ENCODE data around the gene SMIM27.
"Not testable (repeated sequence)": the region's sequence is repeated elsewhere in the genome, so short reads cannot be mapped to it uniquely, and the experiment has no call there.

SMIM27 gene

DNA sequence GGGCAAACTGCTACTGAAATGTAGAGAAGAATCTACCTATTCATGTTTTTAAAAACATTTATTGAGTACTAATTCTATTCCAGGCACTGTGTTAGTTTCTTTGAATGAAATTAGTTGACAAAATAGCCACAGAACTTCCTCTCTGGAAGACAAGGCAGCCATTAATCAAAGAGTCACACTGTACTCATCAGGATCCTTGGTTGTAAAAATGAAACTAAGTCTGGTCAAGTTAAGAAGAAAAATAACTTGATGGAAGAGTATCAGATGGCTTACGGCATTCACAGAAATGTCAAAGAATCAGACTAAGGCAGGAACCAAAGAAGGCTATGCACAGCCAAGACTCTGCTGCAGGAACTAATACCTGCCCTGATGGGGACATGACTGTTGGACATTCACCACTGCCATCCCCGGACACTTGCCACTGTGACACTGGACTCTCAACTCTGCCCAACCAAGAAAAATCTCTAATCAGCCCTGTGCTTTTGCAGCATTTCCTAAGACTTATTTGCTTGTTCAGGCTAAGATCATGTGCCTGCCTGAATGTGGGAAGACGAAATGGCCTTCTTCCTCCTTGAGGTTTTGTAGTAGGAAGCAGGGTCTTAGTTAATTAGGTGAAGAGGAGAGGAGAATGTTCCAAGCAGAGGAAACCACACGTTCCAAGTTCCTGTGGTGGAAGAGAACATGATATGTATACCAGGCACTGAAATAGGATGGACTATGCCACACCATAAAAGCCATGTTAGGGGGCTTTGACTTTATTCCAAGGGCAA, 44.2 kb downstream of the SMIM27 start:
- Histone ChIP-seq H3K9ac (ENCODE audit: low read length in 2 of 2) (no peak overlapping the region), H3K9me3 (ENCODE audit: control insufficient read depth in 2 of 2, low read length in 2 of 2) (no peaks in the 10 kb centered on the region), H3K27me3 (ENCODE audit: control insufficient read depth in 1 of 2, insufficient read depth in 2 of 2, low read length in 2 of 2) (no peaks in the 10 kb centered on the region), H3K27ac (ENCODE audit: low read length) (no peak overlapping the region), H3K4me1 (ENCODE audit: control insufficient read depth, insufficient read depth, low read length) (no peaks in the 10 kb centered on the region), H3K4me3 (ENCODE audit: low read length in 2 of 2) (no peak overlapping the region), H3K36me3 (ENCODE audit: control insufficient read depth in 2 of 2, insufficient read depth in 2 of 2, low read length in 2 of 2) (no peaks in the 10 kb centered on the region)

DNA sequence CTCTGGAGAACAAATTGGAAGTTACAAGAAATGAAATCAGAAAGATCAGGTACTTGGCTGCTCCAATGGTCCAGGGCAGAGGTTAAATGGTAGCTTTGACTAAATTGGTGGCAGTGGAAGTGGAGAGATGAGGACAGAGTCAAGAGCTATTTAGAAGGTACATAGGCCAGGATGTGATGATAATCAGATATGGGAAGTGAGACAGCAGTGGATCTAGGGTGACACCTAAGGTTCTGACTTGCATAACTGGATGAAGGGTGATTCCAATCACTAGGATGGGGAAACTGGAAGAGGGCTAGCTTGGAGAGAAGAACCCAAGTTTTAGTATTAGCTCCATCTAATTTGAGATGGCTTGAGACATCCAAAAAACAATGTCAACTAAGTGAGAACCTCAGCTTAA, 44.8 kb downstream of the SMIM27 start:
- Histone ChIP-seq H3K4me3 (ENCODE audit: low read length in 2 of 2) (no peak overlapping the region), H3K27ac (ENCODE audit: low read length) (no peak overlapping the region), H3K36me3 (ENCODE audit: control insufficient read depth in 2 of 2, insufficient read depth in 2 of 2, low read length in 2 of 2) (no peaks in the 10 kb centered on the region), H3K4me1 (ENCODE audit: control insufficient read depth, insufficient read depth, low read length) (no peaks in the 10 kb centered on the region), H3K9me3 (ENCODE audit: control insufficient read depth in 2 of 2, low read length in 2 of 2) (no peaks in the 10 kb centered on the region), H3K9ac (ENCODE audit: low read length in 2 of 2) (no peak overlapping the region), H3K27me3 (ENCODE audit: control insufficient read depth in 1 of 2, insufficient read depth in 2 of 2, low read length in 2 of 2) (no peaks in the 10 kb centered on the region)

DNA sequence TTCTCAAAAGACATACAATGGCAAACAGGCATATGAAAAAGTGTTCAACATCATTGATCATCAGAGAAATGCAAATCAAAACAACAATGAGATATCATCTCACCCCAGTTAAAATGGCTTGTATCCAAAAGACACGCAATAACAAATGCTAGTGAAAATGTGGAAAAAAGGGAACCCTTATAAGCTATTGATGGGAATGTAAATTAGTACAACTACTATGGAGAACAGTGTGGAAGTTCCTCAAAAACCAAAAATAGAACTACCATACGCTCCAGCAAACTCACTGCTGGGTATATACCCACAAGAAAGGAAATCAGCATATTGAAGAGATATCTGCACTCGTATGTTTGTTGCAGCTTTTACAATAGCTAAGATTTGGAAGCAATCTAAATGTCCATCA, 46.9 kb downstream of the SMIM27 start:
- not testable (repeated sequence) for H3K36me3 ChIP-seq (ENCODE audit: control insufficient read depth in 2 of 2, insufficient read depth in 2 of 2, low read length in 2 of 2); H3K27ac ChIP-seq (ENCODE audit: low read length); H3K9ac ChIP-seq (ENCODE audit: low read length in 2 of 2); H3K4me3 ChIP-seq (ENCODE audit: low read length in 2 of 2); H3K9me3 ChIP-seq (ENCODE audit: control insufficient read depth in 2 of 2, low read length in 2 of 2); H3K4me1 ChIP-seq (ENCODE audit: control insufficient read depth, insufficient read depth, low read length); H3K27me3 ChIP-seq (ENCODE audit: control insufficient read depth in 1 of 2, insufficient read depth in 2 of 2, low read length in 2 of 2)

All from stomach smooth muscle (tissue), 2 donors.